Measurements from ENCODE around the gene SRSF1. TPM values are rescaled to one million over a fixed set of nuclear protein-coding genes. Genes with fewer than 3 reads are reported as not detected.

SRSF1 gene
- total RNA-seq, 2 donors from 2014 or later = 173 to 315 TPM

GRCh38 chr17:58028578-58028977, 21.5 kb upstream of the SRSF1 start:
- no peaks in the 10 kb centered on the region for H3K9me3 ChIP-seq
- H3K36me3 ChIP-seq = no peaks in the 10 kb centered on the region
- no peak overlapping the region for H3K27ac ChIP-seq
- intact Hi-C loops (cut with DNase I) = no loop called here
- no peak overlapping the region for H3K9ac ChIP-seq (ENCODE audit: low read depth in 2 of 2, low read length in 2 of 2)
- no peak for DNase-seq
- H3K4me3 ChIP-seq = no peak overlapping the region
- no peak for TF ChIP-seq CTCF (IDR thresholded peaks at IDR 0.05)
- no peaks in the 10 kb centered on the region for H3K27me3 ChIP-seq
- H3K4me1 ChIP-seq = no peaks in the 10 kb centered on the region

GRCh38 chr17:58020401-58020800, 13.4 kb upstream of the SRSF1 start:
- no peaks in the 10 kb centered on the region for H3K9me3 ChIP-seq
- intact Hi-C loops (cut with DNase I) = no loop called here
- H3K9ac ChIP-seq (ENCODE audit: low read depth in 2 of 2, low read length in 2 of 2) = no peak overlapping the region
- no peak for TF ChIP-seq CTCF (IDR thresholded peaks at IDR 0.05)
- H3K27ac ChIP-seq = no peak overlapping the region
- no peaks in the 10 kb centered on the region for H3K4me1 ChIP-seq
- H3K27me3 ChIP-seq = no peaks in the 10 kb centered on the region
- no peaks in the 10 kb centered on the region for H3K36me3 ChIP-seq
- no peak overlapping the region for H3K4me3 ChIP-seq
- no peak for DNase-seq

- Histone ChIP-seq H3K4me3 (no peak overlapping the region), H3K9ac (ENCODE audit: low read depth in 2 of 2, low read length in 2 of 2) (no peak overlapping the region), H3K27me3 (no peaks in the 10 kb centered on the region), H3K9me3 (no peaks in the 10 kb centered on the region), H3K4me1 (no peaks in the 10 kb centered on the region), H3K27ac (no peak overlapping the region), H3K36me3 (no peaks in the 10 kb centered on the region)
- intact Hi-C loops (cut with DNase I) = no loop called here
- no peak for TF ChIP-seq CTCF (IDR thresholded peaks at IDR 0.05)
- DNase-seq = no peak
Measured at GRCh38 chr17:58019521-58019920, 12.5 kb upstream of the SRSF1 start.

- no peak overlapping the region for H3K9ac ChIP-seq (ENCODE audit: low read depth in 2 of 2, low read length in 2 of 2)
- no peaks in the 10 kb centered on the region for H3K9me3 ChIP-seq
- intact Hi-C loops (cut with DNase I) = no loop called here
- H3K4me1 ChIP-seq = no peaks in the 10 kb centered on the region
- no peak for DNase-seq
- H3K4me3 ChIP-seq = no peak overlapping the region
- no peaks in the 10 kb centered on the region for H3K27me3 ChIP-seq
- H3K36me3 ChIP-seq = no peaks in the 10 kb centered on the region
- no peak for TF ChIP-seq CTCF (IDR thresholded peaks at IDR 0.05)
- no peak overlapping the region for H3K27ac ChIP-seq
Measured at GRCh38 chr17:58019039-58019438, 12.0 kb upstream of the SRSF1 start.

GRCh38 chr17:58010067-58010799, 3.2 kb upstream of the SRSF1 start:
- Histone ChIP-seq H3K4me3 (no peak overlapping the region), H3K9me3 (no peaks in the 10 kb centered on the region), H3K36me3 (peaks cover 5% of the 10 kb centered on the region), H3K4me1 (peaks cover 8% of the 10 kb centered on the region), H3K27ac (no peak overlapping the region), H3K27me3 (no peaks in the 10 kb centered on the region), H3K9ac (ENCODE audit: low read depth in 2 of 2, low read length in 2 of 2) (no peak overlapping the region)
- intact Hi-C loops (cut with DNase I) = no loop called here
- no peak for DNase-seq
- TF ChIP-seq CTCF (IDR thresholded peaks at IDR 0.05) = no peak

All from colonic mucosa (tissue), 4 donors.